RWPE1 (cell line): Measurements from ENCODE around the gene PDGFRB.

Source experiments
- CTCF ChIA-PET: fragments of 350-600 bp; sonication (Branson Sonifier 250); formaldehyde crosslinking; extraction: SDS; loops from one replicate; lab custom pipeline; 2021; lab: Yijun Ruan, JAX
- POLR2A ChIA-PET: fragments of 400-600 bp; formaldehyde crosslinking; extraction: SDS; loops from one replicate; lab custom pipeline; 2020; ENCODE audit warnings: antibody characterized with exemption; ENCODE audit not compliant: low non-redundant PET; lab: Yijun Ruan, JAX
- DNase-seq: peaks from one replicate; pipeline ENCODE4 v3.0.0; 2012; ENCODE audit warnings: low spot score
- H3K27ac ChIP-seq: fragments of 450-650 bp; 2 replicates; pipeline ENCODE4 v1.5.1; 2017
- TF ChIP-seq, protein P1 (sequence below): fragments of 450-650 bp; conservative IDR thresholded peaks from 2 replicates; pipeline ENCODE4 v1.5.1; 2017; ENCODE audit warnings: low read depth, mild to moderate bottlenecking

PDGFRB gene

DNA sequence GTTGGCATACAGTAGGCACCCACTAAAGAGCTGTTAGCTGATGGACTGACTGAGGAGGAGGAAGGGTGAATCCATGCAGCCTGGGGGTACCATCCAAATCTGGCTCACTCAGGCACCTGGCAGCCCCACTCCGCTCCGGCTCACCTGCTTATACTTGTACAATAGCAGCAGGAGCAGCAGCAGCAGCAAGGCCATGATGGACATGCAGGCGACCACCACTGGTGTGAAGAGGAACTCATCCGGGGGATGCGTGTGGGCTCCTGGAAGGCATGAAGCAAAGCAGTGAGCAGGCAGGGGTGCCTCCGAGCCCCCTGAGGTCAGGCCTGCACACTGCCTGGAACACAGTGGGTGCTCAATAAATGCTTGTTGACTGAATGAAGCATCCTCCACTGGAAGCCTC lies 87.6 kb downstream of the PDGFRB start:
- no peak overlapping the region for H3K27ac ChIP-seq
- ChIA-PET POLR2A (no interaction called here), CTCF (no interaction called here)
- TF ChIP-seq, protein P1, sequence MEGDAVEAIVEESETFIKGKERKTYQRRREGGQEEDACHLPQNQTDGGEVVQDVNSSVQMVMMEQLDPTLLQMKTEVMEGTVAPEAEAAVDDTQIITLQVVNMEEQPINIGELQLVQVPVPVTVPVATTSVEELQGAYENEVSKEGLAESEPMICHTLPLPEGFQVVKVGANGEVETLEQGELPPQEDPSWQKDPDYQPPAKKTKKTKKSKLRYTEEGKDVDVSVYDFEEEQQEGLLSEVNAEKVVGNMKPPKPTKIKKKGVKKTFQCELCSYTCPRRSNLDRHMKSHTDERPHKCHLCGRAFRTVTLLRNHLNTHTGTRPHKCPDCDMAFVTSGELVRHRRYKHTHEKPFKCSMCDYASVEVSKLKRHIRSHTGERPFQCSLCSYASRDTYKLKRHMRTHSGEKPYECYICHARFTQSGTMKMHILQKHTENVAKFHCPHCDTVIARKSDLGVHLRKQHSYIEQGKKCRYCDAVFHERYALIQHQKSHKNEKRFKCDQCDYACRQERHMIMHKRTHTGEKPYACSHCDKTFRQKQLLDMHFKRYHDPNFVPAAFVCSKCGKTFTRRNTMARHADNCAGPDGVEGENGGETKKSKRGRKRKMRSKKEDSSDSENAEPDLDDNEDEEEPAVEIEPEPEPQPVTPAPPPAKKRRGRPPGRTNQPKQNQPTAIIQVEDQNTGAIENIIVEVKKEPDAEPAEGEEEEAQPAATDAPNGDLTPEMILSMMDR = no peak
- DNase-seq = no peak

DNA sequence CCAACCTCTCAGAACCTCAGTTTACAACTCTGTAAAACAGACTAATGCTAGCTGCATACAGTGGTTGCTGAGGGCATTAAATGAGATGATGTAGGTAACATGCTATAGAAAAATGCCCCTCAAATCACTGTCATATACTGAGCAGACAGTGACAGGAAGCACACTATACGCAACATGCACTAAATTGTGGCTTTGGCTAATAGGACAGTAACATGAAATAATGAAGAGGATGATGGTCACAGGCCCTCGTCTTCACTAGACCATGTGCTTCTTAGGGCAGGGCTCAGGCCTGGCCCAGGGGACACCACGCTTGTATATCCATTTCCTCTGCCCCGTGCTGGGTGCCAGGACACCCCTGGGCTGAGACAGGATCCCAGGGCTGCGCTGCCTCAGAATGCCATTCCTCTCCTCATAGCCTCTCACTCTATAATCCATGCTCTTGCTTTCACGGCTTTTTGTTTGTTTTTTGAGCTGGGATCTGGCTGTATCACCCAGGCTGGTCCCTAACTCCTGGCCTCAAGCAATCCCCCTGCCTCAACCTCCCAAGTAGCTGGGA lies 88.2 kb downstream of the PDGFRB start:
- H3K27ac ChIP-seq = no peak overlapping the region
- DNase-seq = no peak
- TF ChIP-seq, protein P1 = no peak
- ChIA-PET CTCF (no interaction called here), POLR2A (no interaction called here)

DNA sequence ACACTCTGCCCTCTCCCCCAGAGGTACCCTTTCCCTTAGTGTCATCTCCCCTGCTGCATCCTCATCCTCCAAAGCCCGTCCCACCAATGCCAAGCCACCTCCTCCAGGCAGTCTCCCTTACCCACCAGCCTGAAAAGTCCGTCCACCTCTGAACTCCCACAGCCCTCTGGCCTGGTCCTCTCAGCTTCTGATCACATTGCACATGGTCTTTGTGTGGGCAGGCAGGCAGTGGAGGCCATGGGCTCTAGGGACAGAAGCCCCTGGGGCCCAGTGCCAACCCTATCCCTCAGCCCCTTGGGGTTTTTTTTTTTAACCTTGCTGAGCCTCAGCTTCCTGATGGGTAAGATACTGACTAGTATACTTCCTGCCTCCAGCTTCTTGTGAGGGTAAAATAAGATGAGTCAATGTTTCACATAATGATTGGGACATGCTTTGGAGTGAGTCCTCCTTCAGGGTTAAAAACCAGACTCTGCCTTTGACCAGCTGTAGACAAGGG lies 88.7 kb downstream of the PDGFRB start:
- POLR2A ChIA-PET = no interaction called here
- peak; percentile 62 for DNase-seq
- TF ChIP-seq, protein P1 = no peak
- no peak overlapping the region for H3K27ac ChIP-seq
- CTCF ChIA-PET = no interaction called here

DNA sequence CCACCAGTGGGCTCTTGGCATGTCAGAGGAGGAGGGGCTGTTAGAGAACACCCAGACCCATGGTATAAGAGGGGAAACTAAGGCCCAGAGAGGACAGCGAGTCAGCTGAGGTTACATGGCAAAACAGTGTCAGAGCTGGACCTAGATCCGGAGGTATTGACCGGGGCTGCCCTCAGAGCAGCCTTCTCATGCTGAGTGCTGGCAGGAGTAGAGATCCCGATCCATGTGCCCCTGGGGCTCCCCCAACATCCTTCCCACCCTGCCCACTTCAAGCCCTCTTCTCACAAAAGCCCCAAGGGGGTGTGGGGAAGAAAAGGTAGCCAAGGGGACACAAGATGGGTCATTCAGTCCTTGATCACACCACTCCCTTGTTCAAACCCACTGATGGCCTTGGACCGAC lies 89.2 kb downstream of the PDGFRB start:
- TF ChIP-seq, protein P1 = no peak
- ChIA-PET CTCF (interaction anchor here (0.6 kb wide), 1 partner anchor 83 kb away, joined by 3 read pairs; no protein-coding TSS in a partner anchor), POLR2A (no interaction called here)
- no peak for DNase-seq
- no peak overlapping the region for H3K27ac ChIP-seq

DNA sequence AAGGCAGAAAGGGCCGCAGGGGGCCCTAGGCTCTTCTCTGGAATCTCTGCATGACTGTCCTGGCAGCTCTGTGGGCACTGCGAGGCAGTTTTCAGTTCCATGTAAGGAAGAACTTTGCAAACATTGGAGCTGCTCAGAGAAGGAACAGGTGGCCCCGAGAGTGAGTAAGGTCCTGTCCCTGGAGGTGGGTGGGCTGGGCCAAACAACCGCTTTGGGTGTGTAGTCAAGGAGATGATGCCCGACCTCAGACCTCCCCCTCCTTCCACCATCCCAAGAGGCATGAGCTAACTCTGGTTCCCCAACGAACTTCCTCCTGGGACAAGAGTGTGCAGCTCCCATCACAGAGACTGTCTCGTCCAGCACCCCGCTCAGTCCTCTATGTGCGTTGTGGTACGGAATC lies 89.8 kb downstream of the PDGFRB start:
- no peak for DNase-seq
- CTCF ChIA-PET = interaction anchor here (0.6 kb wide), 1 partner anchor 83 kb away, joined by 3 read pairs; no protein-coding TSS in a partner anchor
- TF ChIP-seq, protein P1 = no peak
- H3K27ac ChIP-seq = no peak overlapping the region
- POLR2A ChIA-PET = no interaction called here

DNA sequence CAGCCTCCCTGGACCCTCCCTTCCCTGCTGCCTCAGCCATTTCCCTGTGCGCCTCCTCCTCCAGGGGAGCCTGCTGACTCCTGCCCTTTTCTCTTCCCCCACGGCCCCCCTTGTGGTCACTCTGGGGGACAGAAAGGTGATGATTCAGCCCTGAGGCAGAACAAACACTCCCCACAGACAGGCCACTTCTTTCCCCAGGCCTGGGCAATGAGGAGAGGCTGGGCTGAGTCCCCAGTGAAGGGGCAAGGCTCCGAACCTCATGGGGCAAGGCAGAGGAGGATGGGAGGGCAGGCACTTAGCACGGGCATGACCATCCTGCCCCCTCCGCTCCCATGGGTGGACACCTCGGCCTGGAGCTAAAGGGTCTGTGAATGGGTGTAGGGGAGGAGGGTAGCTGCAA lies 90.3 kb downstream of the PDGFRB start:
- ChIA-PET POLR2A (no interaction called here), CTCF (no interaction called here)
- DNase-seq = no peak
- H3K27ac ChIP-seq = no peak overlapping the region
- TF ChIP-seq, protein P1 = no peak
